Measurements from ENCODE around the gene CSNK1E.

CSNK1E gene

DNA sequence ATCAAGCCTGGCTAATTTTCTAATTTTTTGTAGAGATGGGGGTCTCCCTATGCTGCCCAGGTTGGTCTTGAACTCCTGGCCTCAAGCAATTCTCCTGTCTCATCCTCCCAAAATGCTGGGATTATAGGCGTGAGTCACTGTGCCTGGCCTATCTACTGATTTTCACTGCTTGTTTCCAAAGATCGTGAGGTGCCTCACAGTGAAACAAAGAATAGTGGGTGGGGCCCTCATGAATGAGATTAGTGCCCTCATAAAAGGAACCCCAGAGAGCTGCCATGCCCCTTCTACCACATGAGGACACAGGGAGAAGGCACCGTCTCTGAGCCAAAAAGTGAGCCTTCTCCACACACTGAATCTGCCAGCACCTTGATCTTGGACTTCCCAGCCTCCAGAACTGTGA lies 67.9 kb downstream of the CSNK1E start:
- no peak for DNase-seq

DNA sequence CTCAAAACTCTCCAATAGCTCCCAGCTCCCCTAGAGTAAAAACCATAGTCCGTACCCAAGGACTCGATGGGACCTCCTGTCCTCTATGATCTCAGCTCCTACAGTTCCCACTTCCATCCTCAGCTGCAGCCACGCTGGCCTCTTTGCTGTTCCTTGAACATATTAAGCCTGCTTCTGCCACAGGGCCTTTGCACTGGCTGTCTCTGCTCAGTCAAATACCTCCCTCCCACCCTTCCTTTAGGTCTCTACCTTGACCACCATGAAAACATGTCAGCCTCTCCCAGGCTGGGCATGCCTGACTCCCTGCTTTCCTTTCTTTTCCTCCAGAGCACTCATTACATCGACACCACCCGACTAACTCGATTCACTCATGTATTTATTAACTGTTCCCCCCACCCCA lies 69.0 kb downstream of the CSNK1E start:
- DNase-seq = no peak

DNA sequence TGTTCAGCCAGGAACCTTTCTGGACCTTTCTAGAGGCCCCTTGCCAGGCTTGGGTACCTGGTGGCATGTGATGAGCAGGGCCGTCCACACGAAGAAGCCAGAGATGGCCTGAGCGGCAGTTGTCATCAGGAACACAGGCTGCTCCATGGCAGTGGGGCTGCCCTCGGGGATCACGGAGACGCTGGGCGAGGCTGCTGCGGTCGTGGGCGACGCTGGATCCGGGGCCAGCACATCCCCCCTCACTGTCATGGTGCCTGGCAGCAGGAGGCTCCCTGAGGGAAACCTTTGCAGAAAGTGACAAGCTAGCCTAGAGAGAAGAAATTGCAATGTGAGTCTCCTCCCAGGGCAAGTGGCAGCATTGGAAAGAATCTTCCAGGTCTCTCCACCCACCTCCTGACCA lies 69.5 kb downstream of the CSNK1E start:
- DNase-seq = no peak

- DNase-seq = no peak
These were observed 70.5 kb downstream of the CSNK1E start for GRCh38 chr22:38246692-38247091.

GRCh38 chr22:38246046-38246658 lies 71.1 kb downstream of the CSNK1E start:
- DNase-seq = no peak

GRCh38 chr22:38244106-38244505 lies 73.1 kb downstream of the CSNK1E start:
- DNase-seq = no peak

- no peak for DNase-seq
These were observed 74.0 kb downstream of the CSNK1E start for GRCh38 chr22:38243007-38243765.

DNA sequence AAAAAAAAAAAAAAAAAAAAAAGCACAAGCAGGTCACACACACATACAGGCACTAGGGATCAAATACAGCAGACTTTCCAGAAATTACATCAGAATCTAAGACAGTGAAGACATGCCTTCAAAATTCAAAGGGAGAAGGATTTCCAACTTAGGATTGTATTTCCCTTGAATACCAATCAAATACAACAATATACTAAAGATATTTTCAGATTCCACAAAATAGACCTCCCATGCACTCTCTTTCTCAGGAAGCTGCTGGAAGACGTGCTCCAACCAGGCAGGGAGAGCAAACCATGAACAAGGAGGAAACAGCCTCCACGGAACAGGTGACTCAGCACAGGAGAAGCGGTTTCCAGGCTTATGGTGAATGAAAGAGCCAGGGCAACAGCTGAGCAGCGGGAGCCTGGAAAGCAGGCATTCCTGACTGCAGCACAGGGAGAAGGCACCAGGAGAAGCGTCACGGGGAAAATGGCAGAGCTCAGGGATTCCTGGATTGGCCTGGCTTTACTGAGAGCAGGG lies 76.4 kb downstream of the CSNK1E start:
- DNase-seq = peak in 1 of 4 experiments; percentile 24
